Stimulated activated CD8-positive, alpha-beta memory T cell treated with anti-CD3 and anti-CD28 coated beads, Interleukin-7, amount 100 ng/mL, for 4 hours (primary cell): Measurements from ENCODE around the gene GLYATL3.

ENCODE experiments used
- DNase-seq, 2 donors: peaks; one replicate each; pipeline ENCODE4 v3.0.0-alpha.2; 2020; ENCODE audit warnings: low read depth in 2 of 2

The GLYATL3 gene

DNA sequence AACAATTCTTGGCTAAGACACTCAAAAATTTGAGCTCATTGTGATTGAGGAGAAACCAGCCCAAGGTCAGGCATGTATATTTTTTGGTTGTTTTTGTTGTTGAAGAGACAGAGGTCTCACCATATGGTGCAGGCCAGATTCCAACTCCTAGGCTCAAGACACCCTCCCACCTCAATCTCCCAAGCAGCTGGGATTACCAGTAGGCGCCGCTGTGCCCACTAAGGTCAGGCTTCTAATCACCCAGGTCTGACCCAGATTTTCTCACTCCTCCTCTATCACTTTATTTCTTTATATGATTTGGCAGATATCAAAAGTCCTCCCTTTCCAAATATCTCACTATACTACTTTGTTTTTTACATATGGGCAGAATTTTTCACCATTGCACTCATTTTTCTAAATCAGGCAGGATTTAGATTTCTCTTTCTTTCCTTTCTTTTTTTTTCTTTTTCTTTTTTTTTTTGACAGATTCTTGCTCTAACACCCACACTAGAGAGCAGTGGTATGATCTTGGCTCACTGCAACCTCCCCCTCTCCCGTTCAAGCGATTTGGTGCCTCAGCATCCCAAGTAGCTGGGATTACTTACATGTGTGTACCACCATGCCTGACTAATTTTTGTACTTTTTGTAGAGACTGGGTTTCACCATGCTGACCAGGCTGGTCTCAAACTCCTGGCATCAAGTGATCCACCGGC, 49.0 kb downstream of the GLYATL3 start:
- no peak for DNase-seq

DNA sequence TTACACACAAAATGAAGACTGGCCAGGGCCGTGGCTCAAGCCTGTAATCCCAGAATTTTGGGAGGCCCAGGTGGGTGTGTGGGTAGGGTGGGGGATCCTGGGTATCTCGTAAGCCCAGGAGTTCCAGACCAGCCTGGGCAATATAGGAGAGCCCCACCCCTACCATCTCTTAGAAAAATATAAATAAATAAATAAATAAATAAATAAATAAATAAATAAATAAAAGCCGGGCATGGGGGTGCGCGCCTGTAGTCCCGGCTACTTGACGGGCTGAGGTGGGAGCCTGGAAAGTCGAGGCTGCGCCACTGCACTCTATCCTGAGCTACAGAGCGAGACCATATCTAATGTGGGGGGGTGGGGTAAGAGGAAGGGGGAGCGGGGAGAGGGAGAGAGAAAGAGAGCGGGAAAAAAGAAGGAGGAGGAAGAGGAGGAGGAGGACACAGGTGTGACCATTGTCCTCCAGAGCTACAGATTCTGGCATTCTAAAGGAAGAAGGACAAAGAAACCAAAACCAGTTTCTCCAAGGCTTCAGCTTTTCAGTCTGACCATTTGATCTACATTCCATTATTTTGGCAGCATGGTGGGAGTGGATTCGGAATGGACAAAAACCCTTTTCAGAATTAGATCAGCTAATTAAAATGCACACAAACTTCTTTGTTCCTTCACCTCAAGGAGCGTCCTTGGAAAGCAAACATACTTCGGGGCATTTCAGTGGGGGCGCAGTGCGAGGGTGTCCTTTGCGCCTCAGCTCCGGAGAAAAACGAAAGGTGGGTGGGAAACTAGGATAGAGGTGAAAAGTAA, 50.2 kb downstream of the GLYATL3 start:
- DNase-seq = no peak

DNA sequence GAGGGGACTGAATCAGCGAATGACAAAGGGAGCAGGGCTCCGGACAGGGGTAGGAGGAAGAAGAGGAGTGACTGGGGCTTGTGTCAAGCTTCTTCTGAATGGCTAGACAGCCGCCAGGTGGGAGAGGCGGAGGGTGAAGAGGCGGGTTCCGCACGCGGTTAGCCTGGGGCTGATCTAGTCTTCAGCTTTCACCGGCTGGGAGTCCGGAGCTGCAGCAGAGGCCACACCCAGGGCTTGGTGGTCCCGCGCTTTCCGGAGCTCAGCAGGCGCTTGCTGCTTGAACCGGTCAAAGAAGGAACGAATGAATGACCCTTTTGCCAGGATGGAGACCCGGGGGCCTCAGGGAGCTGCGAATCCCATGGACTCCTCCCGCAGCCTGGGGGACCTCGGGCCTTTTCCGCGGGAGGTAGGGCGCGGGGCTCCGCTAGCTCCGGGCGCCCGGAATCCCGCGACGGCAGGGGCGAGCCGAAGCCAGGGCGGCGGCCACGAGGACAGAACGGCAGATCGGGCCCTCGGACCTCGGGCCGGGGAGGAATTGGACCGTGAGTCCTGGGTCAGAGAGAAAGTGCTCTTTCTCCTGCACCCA, 50.9 kb downstream of the GLYATL3 start, which contains the start of gene C6orf141:
Gene C6orf141 (plus strand): TSS at position 177 of the 586 bp plus-strand sequence. CDS start 125 bp downstream, at position 302.
- DNase-seq = no peak

DNA sequence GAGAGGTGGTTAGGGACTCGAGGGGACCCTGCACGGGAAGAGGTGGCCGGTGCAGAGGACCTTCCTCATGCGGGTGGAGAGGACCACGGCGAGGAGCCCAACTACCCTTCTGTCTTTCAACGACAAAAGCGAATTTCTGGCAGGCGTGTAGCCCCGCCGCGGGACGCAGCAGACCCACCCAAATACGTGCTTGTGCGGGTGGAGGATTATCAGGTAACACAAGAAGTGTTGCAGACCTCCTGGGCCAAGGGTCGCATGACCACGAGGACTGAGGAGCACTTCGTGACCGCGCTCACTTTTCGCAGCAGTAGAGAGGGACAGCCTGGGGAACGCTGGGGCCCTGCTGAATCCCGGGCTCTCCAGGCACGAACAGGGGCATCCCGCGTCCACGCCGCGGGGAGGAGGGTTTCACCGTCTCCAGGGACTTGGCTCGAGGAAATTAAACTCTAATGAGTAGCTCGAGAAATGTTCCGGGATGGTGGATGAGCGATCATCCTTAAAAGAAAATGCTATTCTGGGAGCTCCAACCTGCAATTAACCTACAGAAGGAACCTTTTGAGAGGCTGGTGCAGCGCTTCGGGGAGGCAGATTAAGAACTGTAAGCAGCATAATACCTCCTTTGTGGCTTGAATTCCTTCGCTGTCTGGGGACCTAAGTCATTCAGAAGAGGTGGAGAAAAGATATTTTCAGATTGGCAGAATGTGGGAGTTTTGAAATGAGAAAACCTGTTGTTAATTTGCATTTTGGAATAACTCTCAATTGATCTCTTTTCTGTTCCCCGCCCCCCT, 51.5 kb downstream of the GLYATL3 start:
- no peak for DNase-seq

DNA sequence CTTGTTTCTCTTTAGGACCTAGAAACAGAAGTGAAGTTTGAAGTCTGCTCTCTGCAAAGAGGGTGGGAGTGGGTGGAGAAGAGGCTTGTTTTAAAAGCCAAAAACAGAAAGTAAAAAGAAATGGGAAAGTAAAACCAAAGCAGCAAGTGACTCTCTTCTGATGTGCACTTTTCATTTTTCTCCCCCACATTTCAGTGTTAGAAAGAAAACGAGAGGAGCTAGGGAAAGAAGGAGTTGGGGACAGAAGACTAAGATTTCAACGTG, 52.1 kb downstream of the GLYATL3 start:
- DNase-seq = no peak

DNA sequence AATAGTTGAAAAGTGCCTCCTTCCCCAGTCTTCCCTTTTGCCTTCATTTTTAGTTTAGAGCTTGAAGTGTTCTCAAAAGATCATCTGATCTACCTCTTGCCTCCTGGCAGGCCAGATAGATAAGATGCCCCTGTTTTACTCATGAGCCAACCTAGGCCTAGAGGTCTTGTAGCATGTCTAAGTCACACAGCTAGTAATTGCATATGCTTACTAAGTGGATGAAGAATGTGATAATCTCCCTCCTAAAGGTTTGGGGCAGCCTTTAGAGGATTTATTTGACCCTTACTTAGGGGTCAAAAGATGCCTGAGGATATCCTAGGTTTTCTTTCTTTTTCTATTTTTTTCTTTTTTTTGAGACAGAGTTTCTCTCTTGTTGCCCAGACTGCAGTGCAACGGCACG, 52.9 kb downstream of the GLYATL3 start:
- DNase-seq = no peak

DNA sequence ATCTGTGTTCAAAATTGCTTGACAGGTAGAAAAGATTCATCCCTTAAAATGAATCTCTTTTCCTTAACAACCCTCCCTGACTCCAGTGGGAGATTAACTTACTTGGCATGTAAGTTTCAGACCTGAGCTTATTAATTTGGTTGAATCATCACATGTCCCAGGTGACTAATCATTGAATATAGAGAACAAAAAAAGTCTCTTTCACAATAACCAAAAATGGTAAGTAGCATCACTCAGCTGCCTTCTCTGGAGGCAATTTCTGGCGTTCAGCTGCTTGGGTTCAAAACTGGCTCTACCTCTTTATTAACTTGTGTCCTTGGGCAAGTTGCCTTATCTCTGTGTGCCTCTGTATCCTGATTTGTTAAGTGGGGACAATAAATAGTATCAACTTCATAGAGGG, 53.7 kb downstream of the GLYATL3 start:
- no peak for DNase-seq

DNA sequence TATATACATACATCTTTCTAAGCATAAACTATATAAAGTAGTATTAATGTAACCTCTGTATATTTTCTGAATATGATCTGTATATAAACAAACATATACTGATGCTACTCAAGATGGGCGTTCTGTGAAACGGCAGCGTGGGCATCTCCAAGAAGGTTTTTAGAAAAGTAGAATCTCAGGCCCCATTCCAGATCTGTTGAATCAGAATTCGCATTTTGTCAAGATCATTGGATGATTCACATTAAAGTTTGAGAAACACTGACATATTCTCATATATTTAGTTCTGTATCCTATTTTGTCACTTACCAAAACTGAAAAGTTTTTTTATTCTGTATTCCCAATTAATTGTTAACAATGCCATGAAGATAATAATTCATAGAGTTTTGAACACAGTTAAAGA, 56.2 kb downstream of the GLYATL3 start:
- no peak for DNase-seq

DNA sequence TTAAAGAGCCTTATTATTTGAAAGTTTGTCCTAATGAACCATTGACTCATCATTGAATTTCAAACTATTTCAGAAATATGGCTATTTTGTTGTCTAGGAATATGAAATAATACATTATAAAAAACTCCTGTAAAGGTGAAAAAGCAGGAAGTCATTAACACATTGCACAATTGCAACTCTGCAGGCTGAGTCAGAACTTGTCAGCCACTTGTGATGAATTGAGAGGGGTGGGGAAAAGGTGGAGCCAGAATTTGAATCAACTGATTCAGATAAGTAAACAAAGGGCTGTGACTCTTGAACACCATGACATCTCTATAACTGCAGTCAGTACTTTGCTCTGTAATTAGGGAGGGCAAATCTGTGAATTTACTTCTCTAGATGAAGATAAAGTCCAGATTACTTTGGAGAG, 56.7 kb downstream of the GLYATL3 start:
- no peak for DNase-seq

DNA sequence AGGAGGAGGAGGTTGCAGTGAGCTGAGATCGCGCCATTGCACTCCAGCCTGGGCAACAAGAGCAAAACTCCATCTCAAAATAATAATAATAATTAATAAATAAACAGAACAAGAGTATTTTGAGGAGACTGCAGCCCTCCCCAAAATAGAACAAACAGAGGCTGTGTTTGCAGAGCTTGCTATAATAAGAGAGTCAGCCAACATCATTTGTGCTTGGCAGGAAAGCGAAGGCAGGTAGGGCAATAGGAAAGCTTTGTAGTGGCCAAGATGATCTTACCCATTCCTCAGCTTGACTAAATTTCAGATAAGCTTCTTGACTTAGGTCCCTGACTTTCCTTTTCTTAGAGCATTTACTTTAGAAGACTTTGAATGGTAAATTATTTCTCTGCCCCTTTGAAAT, 57.5 kb downstream of the GLYATL3 start:
- no peak for DNase-seq

DNA sequence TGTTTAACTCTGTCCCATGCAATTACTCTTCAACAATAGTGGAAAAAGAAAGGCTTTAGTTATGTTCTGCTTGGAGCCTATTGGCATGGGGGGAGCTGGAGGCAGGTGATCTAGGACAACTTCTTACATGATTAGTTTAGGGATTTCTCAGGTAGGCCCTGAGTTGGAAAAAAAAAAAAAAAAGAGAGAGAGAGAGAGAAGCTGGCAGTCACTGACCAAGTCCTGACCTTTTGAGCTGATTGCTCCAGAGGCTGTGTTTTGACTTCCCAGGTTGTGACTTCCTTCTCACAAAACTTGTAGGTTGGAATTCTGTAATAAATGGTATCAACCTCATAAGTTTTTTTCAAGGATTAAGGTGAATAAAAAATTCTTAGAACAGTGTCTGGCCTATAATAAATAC, 58.5 kb downstream of the GLYATL3 start:
- DNase-seq = no peak

DNA sequence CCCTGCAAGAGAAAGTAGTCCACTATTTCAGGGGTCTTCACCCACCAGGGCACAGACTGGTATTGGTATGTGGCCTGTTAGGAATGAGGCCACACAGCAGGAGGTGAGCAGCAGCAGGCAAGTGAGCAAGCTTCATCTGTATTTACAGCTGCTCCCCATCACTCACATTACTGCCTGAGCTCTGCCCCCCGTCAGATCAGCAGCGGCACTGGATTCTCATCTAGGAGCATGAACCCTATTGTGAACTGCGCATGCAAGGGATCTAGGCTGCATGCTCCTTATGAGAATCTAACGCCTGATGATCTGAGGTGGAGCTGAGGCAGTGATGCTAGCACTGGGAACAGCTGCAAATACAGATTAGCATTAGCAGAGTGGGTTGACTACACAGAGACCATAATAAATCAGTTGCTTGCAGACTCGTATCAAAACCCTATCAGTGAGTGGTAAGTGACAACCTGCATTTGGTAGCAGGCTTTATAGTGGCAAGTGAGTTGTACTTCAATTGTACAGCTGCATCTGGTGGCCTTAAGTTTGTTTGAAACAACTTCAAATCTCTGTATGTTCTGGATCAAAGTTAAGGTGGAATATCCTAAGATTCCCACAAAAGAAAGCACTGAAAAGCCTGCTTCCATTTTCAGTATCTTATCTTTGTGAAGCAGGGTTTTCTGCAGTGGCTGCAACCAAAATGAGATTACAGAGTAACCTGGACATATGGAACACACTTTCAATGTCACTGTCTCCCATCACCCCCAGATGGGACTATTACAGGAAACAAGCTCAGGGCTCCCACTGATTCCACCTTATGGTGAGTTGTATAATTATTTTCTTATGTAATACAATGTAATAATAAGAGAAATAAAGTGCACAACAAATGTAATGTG, 63.5 kb downstream of the GLYATL3 start:
- no peak for DNase-seq

DNA sequence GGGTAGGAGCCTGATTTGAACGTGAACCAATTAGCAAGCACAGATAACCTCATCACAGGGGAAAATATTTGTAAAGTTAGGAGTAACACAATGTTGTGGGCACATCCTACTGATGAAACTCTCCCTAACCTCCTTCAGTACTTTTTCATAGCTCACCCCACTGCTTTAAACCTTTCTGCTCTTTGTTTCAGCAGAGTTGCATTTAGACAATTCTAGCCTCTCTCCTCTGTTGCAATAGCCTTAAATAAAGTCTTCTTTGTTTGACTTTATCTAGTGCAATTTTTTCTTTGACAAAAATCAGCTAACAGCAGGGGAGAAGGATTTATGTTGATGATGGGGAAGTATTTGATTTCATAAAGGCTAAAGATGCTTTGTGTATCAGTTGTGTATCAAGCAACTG, 64.8 kb downstream of the GLYATL3 start:
- no peak for DNase-seq

DNA sequence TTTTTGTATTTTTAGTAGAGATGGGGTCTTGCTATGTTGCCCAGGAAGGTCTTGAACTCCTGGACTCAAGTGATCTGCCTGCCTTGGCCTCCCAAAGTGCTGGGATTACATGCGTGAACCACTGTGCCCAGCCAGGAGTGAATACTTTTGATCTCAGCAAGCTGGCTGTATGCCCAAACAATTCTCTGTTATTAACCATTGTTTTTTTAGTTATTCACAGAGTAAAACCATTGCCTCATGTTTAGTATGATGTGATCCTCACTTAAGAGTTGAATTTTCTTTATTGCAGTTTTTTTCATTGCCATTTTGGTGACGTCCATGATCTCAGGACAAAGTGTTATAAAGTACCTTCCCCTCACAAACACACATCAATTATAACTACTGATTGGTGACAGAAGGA, 65.5 kb downstream of the GLYATL3 start:
- DNase-seq = no peak

DNA sequence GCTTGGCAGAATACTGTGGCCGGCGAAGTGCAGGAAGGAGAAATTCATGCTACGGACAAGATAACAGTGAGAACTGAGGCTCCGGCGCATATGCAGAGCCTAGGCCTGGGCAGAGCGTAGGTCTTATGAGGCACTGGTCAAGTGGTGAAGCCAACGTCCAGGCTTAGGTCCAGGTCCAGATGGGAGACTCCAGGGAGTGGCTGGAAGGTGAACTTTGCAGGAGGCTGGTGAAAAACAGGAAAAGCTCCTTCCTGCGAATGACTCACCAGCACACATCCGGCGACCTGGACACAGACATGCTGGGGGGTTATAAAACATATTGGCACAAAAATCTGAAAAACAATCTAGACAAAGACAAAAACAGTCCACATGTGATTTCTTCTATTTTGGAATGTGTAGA, 66.1 kb downstream of the GLYATL3 start:
- no peak for DNase-seq

DNA sequence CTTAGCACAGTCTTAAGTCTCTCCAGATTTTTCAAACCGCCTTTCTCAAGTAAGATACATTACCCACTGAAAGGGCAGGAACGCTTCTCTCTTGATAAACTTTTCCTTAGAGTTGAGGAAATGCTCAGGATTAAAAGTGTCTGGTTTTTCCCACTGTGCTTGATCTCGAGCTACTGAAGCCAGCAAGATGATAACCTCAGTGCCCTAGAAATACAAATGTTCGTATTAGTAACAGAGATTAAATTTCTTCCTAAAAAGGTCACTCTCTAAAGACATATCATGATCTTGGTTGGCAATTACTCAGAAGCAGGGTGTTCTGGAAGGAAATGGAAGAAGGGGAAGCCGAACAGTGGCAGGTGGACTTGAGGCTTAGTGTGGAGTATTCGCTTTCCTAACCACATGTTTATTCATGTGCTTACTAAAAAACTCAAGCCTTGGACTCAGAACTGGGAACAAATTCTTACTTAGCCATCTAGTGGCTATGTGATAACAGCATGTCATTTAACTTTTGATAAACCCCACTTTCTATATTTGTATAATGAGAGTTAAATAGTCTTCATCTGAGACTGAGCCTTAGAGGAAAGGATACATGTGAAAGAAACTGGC, 70.9 kb downstream of the GLYATL3 start:
- DNase-seq = no peak

DNA sequence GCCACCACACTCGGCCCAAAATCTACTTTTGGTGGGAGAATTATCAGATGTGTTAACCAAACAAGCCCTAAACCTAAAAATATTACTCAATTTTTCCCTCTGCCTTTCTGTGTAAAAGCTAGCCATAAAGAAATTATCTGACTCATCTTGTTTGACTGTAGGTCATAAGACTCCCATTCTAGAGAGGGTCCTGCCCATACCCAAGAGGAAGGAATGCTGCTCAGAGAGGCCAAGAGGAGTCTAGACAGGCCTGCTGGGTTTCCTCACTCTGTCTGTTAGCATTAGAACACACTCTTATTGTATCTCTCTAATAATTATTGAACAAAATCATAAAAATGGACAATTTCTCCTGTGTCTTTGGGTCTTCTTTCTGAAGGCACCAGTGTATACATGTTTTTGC, 76.9 kb downstream of the GLYATL3 start:
- DNase-seq = no peak
